DOHH2 (cell line): Measurements from ENCODE around the gene TBX20.
A peak's percentile ranks its signal among the peaks of the same experiment; 100 is the strongest.

ENCODE experiments used
- H3F3A ChIP-seq: fragments of 200-600 bp; sonication (generic), shearing (Covaris generic); 2 replicates; pipeline ENCODE4 v1.6.0; 2016; ENCODE audit warnings: antibody characterized with exemption, mild to moderate bottlenecking; ENCODE audit not compliant: control insufficient read depth, insufficient read depth
- H3K27ac ChIP-seq: fragments of 200-600 bp; sonication (generic); 2 replicates; pipeline ENCODE4 v1.5.1; 2014; ENCODE audit warnings: low read depth, mild to moderate bottlenecking, low read length, moderate library complexity
- H3K27me3 ChIP-seq: fragments of 200-600 bp; sonication (generic); 2 replicates; pipeline ENCODE4 v1.6.1; 2014; ENCODE audit warnings: mild to moderate bottlenecking, low read length, mixed read lengths; ENCODE audit not compliant: control insufficient read depth
- H3K36me3 ChIP-seq: fragments of 200-600 bp; sonication (generic); 2 replicates; pipeline ENCODE4 v1.6.1; 2014; ENCODE audit warnings: mild to moderate bottlenecking, low read length, moderate library complexity, mixed read lengths; ENCODE audit not compliant: control insufficient read depth
- H3K4me1 ChIP-seq: fragments of 200-600 bp; sonication (generic); 2 replicates; pipeline ENCODE4 v1.6.1; 2014; ENCODE audit warnings: mild to moderate bottlenecking, low read length, mixed read lengths; ENCODE audit not compliant: control insufficient read depth
- H3K4me2 ChIP-seq: fragments of 200-600 bp; sonication (generic); 2 replicates; pipeline ENCODE4 v1.6.0; 2014; ENCODE audit warnings: mild to moderate bottlenecking, low read length, moderate library complexity
- H3K4me3 ChIP-seq: fragments of 200-600 bp; sonication (generic); 2 replicates; pipeline ENCODE4 v1.5.1; 2014; ENCODE audit warnings: mild to moderate bottlenecking, low read length, mixed read lengths
- H3K79me2 ChIP-seq: fragments of 200-600 bp; sonication (generic); 2 replicates; pipeline ENCODE4 v1.6.1; 2014; ENCODE audit warnings: mild to moderate bottlenecking, low read length, mixed read lengths; ENCODE audit not compliant: control insufficient read depth
- H3K9me2 ChIP-seq: fragments of 200-600 bp; sonication (generic); replicated peaks from 2 replicates; pipeline ENCODE4 v1.6.1; 2014; ENCODE audit warnings: mild to moderate bottlenecking, low read length, mixed read lengths; ENCODE audit not compliant: control insufficient read depth
- H3K9me3 ChIP-seq: fragments of 200-600 bp; sonication (generic); 2 replicates; pipeline ENCODE4 v1.6.1; 2014; ENCODE audit warnings: antibody characterized with exemption, low read length, mixed read lengths; ENCODE audit not compliant: control insufficient read depth, insufficient read depth
- H4K20me1 ChIP-seq: fragments of 200-600 bp; sonication (generic); 2 replicates; pipeline ENCODE4 v1.6.0; 2014; ENCODE audit warnings: low read depth, mild to moderate bottlenecking, antibody characterized with exemption, low read length, moderate library complexity; ENCODE audit not compliant: control insufficient read depth, insufficient read depth
- CTCF ChIP-seq: fragments of 200-600 bp; sonication (generic); IDR thresholded peaks from one replicate; pipeline ENCODE4 v1.5.1; 2014; ENCODE audit warnings: antibody characterized with exemption, mild to moderate bottlenecking, low read depth, low read length; ENCODE audit not compliant: poor library complexity, severe bottlenecking
- EZH2phosphoT487 ChIP-seq: fragments of 200-600 bp; sonication (generic); IDR thresholded peaks from 2 replicates; pipeline ENCODE4 v1.6.1; 2017; ENCODE audit warnings: borderline replicate concordance, mild to moderate bottlenecking, antibody characterized with exemption, low read length, moderate library complexity, mixed read lengths

TBX20 gene

GRCh38 chr7:35256256-35257175, 2.6 kb upstream of the TBX20 start:
- Histone ChIP-seq H3K4me3 (no peak overlapping the region), H3K4me2 (no peak overlapping the region), H3K36me3 (no peaks in the 10 kb centered on the region), H3K4me1 (no peaks in the 10 kb centered on the region), H3K79me2 (no peaks in the 10 kb centered on the region), H3K9me3 (no peaks in the 10 kb centered on the region), H4K20me1 (no peaks in the 10 kb centered on the region), H3F3A (no peaks in the 10 kb centered on the region), H3K27ac (no peak overlapping the region), H3K9me2 (no peaks in the 10 kb centered on the region), H3K27me3 (peaks cover 46% of the 10 kb centered on the region)
- TF ChIP-seq CTCF: no peak
- 0 out of 2 replicates have a peak, but pooled peaks have one; percentile 34 for TF ChIP-seq EZH2phosphoT487

- Histone ChIP-seq H3K4me1 (no peaks in the 10 kb centered on the region; the same call in 1 of the 2 replicates), H3K4me2 (no peak overlapping the region), H3K36me3 (no peaks in the 10 kb centered on the region), H3K9me2 (no peaks in the 10 kb centered on the region), H3F3A (no peaks in the 10 kb centered on the region), H3K27me3 (peaks cover 52% of the 10 kb centered on the region), H3K79me2 (no peaks in the 10 kb centered on the region), H3K4me3 (no peak overlapping the region), H3K9me3 (no peaks in the 10 kb centered on the region), H4K20me1 (no peaks in the 10 kb centered on the region), H3K27ac (no peak overlapping the region)
- TF ChIP-seq EZH2phosphoT487: no peak
- no peak for TF ChIP-seq CTCF
Observed at GRCh38 chr7:35255443-35256255, 1.7 kb upstream of the TBX20 start.

- Histone ChIP-seq H3K27ac (no peak overlapping the region), H3K4me1 (no peaks in the 10 kb centered on the region; the same call in 1 of the 2 replicates), H3F3A (no peaks in the 10 kb centered on the region), H4K20me1 (no peaks in the 10 kb centered on the region), H3K79me2 (no peaks in the 10 kb centered on the region), H3K9me2 (no peaks in the 10 kb centered on the region), H3K9me3 (no peaks in the 10 kb centered on the region), H3K27me3 (peaks cover 52% of the 10 kb centered on the region), H3K4me2 (no peak overlapping the region), H3K4me3 (no peak overlapping the region), H3K36me3 (no peaks in the 10 kb centered on the region)
- TF ChIP-seq CTCF (no peak), EZH2phosphoT487 (no peak)
Observed at GRCh38 chr7:35254496-35255442, 869 bp upstream of the TBX20 start.
